HUES6 (cell line): ENCODE results near the gene NR1D1.
A peak's percentile ranks its signal among the peaks of the same experiment; 100 is the strongest.

ENCODE experiments used
- H3K27ac ChIP-seq: 2 replicates; pipeline ENCODE4 v1.7.0; 2013; ENCODE audit warnings: low read depth, mild to moderate bottlenecking, low read length, inconsistent platforms
- H3K27me3 ChIP-seq: 2 replicates; pipeline ENCODE4 v1.6.1; 2013; ENCODE audit warnings: low read length; ENCODE audit not compliant: control insufficient read depth, insufficient read depth
- H3K36me3 ChIP-seq: 2 replicates; pipeline ENCODE4 v1.6.1; 2013; ENCODE audit warnings: low read length; ENCODE audit not compliant: control insufficient read depth, insufficient read depth
- H3K4me1 ChIP-seq: 2 replicates; pipeline ENCODE4 v1.6.1; 2013; ENCODE audit warnings: low read length; ENCODE audit not compliant: control insufficient read depth, insufficient read depth
- H3K4me3 ChIP-seq: 2 replicates; pipeline ENCODE4 v1.5.1; 2013; ENCODE audit warnings: low read depth, low read length
- H3K9ac ChIP-seq: one replicate; pipeline ENCODE4 v1.6.1; 2013; ENCODE audit warnings: mild to moderate bottlenecking, low read length
- H3K9me3 ChIP-seq: 2 replicates; pipeline ENCODE4 v1.6.1; 2013; ENCODE audit warnings: low read depth, low read length; ENCODE audit not compliant: control insufficient read depth, insufficient read depth

NR1D1 gene

DNA sequence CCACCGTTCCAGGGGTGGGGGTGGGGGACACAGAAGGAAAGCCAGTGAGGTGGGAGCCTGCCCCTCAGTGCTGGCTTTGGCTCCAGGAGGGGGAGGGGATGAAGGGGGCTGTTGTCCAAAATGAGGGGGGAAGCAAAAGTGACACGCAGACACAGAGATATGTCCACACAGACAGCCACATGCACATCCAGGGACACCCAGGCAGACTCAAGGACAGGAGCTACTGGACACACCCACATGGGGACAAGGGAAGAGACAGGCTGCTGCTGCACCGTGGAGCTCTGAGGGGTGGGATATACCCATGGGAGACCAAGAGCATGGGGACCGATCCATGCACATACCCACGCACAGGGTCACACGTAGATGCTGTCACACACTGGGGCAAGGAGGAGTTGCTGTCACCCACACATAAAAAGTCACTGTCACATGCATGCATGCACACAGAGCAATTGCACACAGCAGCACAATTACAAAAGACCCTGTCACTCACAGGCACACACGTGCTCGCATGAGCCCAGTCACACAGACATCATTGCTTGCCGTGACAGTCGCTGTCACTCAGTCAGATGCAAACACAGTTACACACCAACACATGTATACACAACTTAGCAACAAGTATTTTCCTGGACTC is 36.4 kb downstream of the NR1D1 start:
- peak overlapping the region; percentile 82 for H3K4me3 ChIP-seq
- no peak overlapping the region for H3K27ac ChIP-seq
- no peak overlapping the region for H3K9ac ChIP-seq
- no peaks in the 10 kb centered on the region for H3K9me3 ChIP-seq
- no peaks in the 10 kb centered on the region for H3K36me3 ChIP-seq
- peaks cover 22% of the 10 kb centered on the region for H3K27me3 ChIP-seq
- peaks cover 50% of the 10 kb centered on the region for H3K4me1 ChIP-seq

GRCh38 chr17:40063187-40063771 is 37.1 kb downstream of the NR1D1 start:
- H3K4me1 ChIP-seq: peaks cover 42% of the 10 kb centered on the region
- H3K9ac ChIP-seq: peak overlapping the region; percentile 78
- peak overlapping the region; percentile 82 for H3K4me3 ChIP-seq
- peaks cover 22% of the 10 kb centered on the region for H3K27me3 ChIP-seq
- H3K9me3 ChIP-seq: no peaks in the 10 kb centered on the region
- peak overlapping the region; percentile 57 for H3K27ac ChIP-seq
- H3K36me3 ChIP-seq: no peaks in the 10 kb centered on the region

- peak within 1 kb of the TSS; percentile 57 for H3K27ac ChIP-seq
- no peaks in the 10 kb centered on the region for H3K9me3 ChIP-seq
- peak within 1 kb of the TSS; percentile 78 for H3K9ac ChIP-seq
- peaks cover 22% of the 10 kb centered on the region for H3K27me3 ChIP-seq
- peak within 1 kb of the TSS; percentile 82 for H3K4me3 ChIP-seq
- no peaks in the 10 kb centered on the region for H3K36me3 ChIP-seq
- H3K4me1 ChIP-seq: peaks cover 40% of the 10 kb centered on the region
Observed at GRCh38 chr17:40062329-40063186, 37.8 kb downstream of the NR1D1 start, which contains the start of gene THRA. Gene THRA, plus strand, starts transcription at chr17:40062965. Its CDS starts 11,524 bp downstream, at chr17:40074489.

DNA sequence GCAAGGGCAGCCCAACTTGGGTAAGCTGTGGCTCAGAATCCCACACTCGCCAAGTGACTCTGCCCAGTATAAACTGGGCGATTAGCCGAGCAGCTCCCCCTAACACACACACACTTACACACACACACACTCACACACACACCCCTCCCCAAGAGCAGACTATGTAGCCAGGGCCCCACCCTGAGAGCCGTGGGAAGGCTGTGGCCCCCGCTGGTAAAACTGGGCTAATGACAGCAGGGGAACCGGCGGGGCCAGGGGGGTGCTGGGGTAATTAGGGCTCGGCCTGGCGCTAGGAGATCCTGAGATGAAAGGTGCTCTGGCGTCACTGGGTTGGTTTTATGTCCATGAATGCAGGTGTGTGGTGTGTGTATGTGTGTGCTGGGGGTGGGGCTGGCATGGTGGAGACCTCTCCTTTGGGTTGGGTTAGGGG is 38.8 kb downstream of the NR1D1 start:
- peaks cover 40% of the 10 kb centered on the region for H3K4me1 ChIP-seq
- H3K27ac ChIP-seq: no peak overlapping the region
- H3K36me3 ChIP-seq: no peaks in the 10 kb centered on the region
- peaks cover 22% of the 10 kb centered on the region for H3K27me3 ChIP-seq
- no peak overlapping the region for H3K4me3 ChIP-seq
- H3K9ac ChIP-seq: no peak overlapping the region
- H3K9me3 ChIP-seq: no peaks in the 10 kb centered on the region

GRCh38 chr17:40060887-40061608 is 39.3 kb downstream of the NR1D1 start:
- Histone ChIP-seq H3K4me1 (peaks cover 38% of the 10 kb centered on the region), H3K9ac (no peak overlapping the region), H3K36me3 (no peaks in the 10 kb centered on the region), H3K9me3 (no peaks in the 10 kb centered on the region), H3K4me3 (no peak overlapping the region), H3K27ac (no peak overlapping the region), H3K27me3 (peaks cover 22% of the 10 kb centered on the region)

- H3K9me3 ChIP-seq: no peaks in the 10 kb centered on the region
- H3K27me3 ChIP-seq: peaks cover 22% of the 10 kb centered on the region
- no peak overlapping the region for H3K4me3 ChIP-seq
- H3K9ac ChIP-seq: no peak overlapping the region
- no peaks in the 10 kb centered on the region for H3K36me3 ChIP-seq
- no peak overlapping the region for H3K27ac ChIP-seq
- peaks cover 29% of the 10 kb centered on the region for H3K4me1 ChIP-seq
Observed at GRCh38 chr17:40059729-40060475, 40.5 kb downstream of the NR1D1 start.

GRCh38 chr17:40058865-40059264 is 41.5 kb downstream of the NR1D1 start:
- Histone ChIP-seq H3K27ac (no peak overlapping the region), H3K9me3 (no peaks in the 10 kb centered on the region), H3K27me3 (peaks cover 14% of the 10 kb centered on the region), H3K9ac (no peak overlapping the region), H3K4me3 (no peak overlapping the region), H3K36me3 (no peaks in the 10 kb centered on the region), H3K4me1 (peaks cover 19% of the 10 kb centered on the region)

- Histone ChIP-seq H3K4me1 (peaks cover 18% of the 10 kb centered on the region), H3K27me3 (peaks cover 14% of the 10 kb centered on the region), H3K27ac (no peak overlapping the region), H3K36me3 (no peaks in the 10 kb centered on the region), H3K4me3 (no peak overlapping the region), H3K9ac (no peak overlapping the region), H3K9me3 (no peaks in the 10 kb centered on the region)
Observed at GRCh38 chr17:40058186-40058784, 42.1 kb downstream of the NR1D1 start.

GRCh38 chr17:40056379-40057015 is 43.9 kb downstream of the NR1D1 start:
- Histone ChIP-seq H3K4me1 (peaks cover 9% of the 10 kb centered on the region), H3K27me3 (peaks cover 7% of the 10 kb centered on the region), H3K27ac (no peak overlapping the region), H3K9me3 (no peaks in the 10 kb centered on the region), H3K9ac (no peak overlapping the region), H3K4me3 (no peak overlapping the region), H3K36me3 (peaks cover 12% of the 10 kb centered on the region)
